Measurements from ENCODE around the gene TMEM38A.
"Not testable (repeated sequence)": the region's sequence is repeated elsewhere in the genome, so short reads cannot be mapped to it uniquely, and the experiment has no call there.

Gene TMEM38A

DNA sequence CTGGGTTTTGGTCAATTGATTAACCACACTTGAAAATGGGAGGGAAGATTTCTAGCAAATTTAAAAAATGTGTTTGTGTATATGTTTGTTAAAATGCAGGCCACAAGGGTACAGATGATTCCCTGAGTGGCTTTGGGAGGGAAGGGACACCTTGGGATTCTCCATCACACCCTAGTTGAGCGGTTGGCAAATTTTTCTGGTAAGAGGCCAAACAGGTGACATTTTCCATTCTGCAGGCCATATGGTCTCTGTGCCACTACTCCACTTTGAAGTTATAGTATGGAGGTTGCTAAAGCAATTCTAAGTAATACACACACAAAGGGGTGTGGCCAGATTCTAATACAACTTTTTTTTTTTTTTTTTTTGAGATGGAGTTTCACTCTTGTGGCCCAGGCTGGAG is 20.0 kb upstream of the TMEM38A start:
- no peak for DNase-seq

DNA sequence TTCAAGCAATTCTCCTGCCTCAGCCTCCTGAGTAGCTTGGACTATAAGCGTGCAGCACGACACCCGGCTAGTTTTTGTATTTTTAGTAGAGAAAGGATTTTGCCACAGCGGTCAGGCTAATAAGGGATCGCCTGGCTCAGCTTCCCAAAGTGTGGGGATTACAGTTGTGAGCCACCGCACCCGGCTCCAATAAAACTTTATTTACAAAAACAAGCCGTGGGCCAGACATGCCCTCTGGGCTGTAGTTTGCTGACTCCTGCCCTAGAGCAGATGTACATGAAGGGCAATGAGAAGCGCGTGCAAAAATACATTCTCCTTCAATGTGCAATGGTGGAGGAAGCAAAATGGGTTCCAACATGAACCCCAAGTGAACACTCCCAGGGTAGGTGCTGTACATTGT is 19.2 kb upstream of the TMEM38A start:
- no peak for DNase-seq

GRCh38 chr19:16645140-16645539 is 15.8 kb upstream of the TMEM38A start:
- DNase-seq: no peak

DNA sequence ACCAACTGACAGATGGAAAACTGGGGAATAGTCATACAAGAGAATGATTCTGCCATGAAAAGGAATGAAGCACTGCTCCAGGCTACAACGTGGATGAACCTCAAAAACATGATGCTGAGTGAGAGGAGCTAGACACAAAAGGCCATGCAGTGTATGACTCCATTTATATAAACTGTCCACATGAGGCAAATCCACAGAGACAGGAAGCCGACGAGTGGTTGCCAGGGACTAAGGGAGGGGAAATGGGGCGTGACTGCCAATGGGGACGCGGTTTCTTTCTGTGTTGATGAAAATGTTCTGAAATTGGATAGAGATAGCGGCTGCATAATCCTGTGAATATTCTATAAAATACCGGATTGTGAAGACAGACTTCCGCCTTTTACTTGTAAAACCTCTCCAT is 11.2 kb upstream of the TMEM38A start:
- peak; percentile 2 to 5 for DNase-seq

DNA sequence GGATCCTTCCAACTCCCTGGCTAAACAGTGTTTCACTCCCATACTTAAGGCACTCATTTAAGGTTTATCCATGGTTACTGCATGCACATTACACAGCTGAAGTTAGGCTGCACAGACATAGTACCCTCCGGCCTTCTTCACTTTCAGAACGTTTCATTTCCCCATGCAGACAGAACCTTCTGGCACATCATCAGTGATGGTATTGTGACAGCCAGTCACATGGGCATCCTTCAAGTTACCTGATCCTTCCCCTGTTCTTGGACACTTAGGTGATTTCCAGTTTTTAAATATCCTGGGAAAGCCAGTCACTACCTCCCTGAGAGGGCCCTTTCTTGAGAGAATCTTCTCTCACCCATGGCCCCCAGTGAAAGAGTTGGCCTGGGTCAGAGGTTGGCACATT is 10.1 kb upstream of the TMEM38A start:
- DNase-seq: no peak

DNA sequence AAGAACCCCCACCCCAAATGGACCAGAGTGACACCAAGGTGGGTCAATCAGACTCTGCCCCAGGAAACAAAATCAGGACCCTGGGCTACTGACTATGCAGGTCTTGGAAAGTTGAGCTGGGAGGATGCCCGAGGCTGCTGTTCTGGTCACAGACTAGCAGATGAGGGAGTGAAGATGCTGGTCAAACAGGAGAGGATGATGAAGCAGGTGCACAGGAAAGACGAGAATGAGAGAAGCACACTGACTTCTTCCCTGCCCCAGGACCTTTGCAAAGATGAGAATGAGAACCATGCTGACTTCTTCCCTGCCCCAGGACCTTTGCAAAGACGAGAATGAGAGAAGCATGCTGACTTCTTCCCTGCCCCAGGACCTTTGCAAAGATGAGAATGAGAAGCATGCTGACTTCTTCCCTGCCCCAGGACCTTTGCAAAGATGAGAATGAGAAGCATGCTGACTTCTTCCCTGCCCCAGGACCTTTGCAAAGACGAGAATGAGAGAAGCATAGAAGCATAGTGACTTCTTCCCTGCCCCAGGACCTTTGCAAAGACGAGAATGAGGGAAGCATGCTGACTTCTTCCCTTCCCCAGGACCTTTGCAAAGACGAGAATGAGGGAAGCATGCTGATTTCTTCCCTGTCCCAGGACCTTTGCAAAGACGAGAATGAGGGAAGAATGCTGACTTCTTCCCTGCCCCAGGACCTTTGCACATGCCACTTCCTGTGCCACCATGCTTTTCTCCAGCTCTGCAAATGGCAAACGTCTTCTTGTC is 9.3 kb upstream of the TMEM38A start:
- DNase-seq: not testable (repeated sequence)

DNA sequence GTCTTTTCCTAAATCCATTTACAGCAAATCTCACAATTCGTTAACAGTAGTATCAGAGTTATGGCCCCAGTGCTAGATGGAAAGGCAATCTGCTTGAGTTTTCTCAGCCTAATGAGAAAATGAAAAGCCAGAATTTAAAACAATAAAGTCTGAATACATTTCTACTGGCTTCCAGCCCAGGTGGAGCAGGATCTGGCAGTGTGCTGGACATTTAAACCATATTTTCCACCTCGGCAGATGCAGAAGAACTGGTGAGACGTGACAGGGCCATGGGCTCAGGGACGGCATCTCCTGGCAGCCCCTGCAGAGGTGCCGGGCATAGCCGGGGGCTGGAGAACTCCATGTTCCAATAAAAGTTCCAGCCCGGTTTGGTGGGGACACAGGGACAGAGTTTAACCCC is 8.1 kb upstream of the TMEM38A start:
- no peak for DNase-seq

DNA sequence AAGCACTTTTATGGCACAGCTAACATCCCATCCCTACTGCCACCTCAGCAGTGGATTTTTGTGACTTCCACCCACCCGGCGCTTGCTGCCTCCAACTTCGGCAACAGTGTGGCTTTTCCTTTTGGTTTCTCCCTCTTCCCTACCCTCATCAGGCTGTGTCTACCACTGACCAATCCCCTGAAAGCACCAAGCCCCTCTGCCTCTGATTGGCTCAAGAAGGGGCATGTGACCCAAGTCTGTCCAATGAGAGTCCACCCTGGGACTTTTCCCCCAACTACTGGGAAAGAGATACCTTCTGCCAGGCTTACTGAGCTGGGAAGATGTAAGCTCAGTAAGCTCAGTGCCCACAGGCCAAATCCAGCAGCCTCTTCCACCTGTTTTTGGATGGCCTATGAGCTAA is 6.8 kb upstream of the TMEM38A start:
- DNase-seq: no peak

- DNase-seq: no peak
Observed at GRCh38 chr19:16654627-16655026, 6.3 kb upstream of the TMEM38A start.

- no peak for DNase-seq
Observed at GRCh38 chr19:16655727-16656126, 5.2 kb upstream of the TMEM38A start.

GRCh38 chr19:16657384-16657783 is 3.6 kb upstream of the TMEM38A start:
- DNase-seq: no peak

- DNase-seq: no peak
Observed at GRCh38 chr19:16659464-16659831, 1.5 kb upstream of the TMEM38A start.

GRCh38 chr19:16659832-16660708 is 869 bp upstream of the TMEM38A start, which contains the start of gene SMIM7:
SMIM7 (minus strand) TSS chr19:16660144; CDS start chr19:16660110, 34 bp downstream.
- DNase-seq: peak; percentile 83 to 85

DNA sequence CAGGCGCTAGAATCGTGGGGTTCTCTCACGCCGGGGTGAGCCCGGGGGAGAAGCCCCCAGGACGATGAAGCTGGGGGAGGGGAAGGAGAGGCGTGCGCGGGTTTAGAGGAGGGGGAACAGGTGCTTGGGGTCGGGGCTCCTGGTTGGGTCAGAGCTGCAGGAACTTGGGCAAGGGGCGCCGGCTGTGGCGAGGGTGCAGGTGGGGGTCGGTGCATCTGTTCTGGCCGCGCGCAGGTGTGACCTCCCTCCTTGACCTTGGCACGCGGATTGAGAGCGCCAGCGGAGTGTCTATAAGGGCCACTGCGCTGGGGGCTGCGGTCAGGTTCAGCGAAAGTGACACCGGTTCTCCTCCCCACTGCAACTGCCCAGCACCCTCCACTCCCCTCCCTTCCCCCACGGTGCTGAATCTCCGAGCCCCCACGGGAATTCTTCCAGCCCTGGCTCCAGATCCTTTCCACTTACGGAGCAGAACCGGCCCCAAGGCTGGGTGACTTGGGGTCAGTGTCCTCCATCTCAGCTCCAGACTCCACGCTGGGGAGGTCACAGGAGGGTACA is 618 bp downstream of the TMEM38A start:
- no peak for DNase-seq

- DNase-seq: no peak
Observed at GRCh38 chr19:16668176-16668575, 7.2 kb downstream of the TMEM38A start.

DNA sequence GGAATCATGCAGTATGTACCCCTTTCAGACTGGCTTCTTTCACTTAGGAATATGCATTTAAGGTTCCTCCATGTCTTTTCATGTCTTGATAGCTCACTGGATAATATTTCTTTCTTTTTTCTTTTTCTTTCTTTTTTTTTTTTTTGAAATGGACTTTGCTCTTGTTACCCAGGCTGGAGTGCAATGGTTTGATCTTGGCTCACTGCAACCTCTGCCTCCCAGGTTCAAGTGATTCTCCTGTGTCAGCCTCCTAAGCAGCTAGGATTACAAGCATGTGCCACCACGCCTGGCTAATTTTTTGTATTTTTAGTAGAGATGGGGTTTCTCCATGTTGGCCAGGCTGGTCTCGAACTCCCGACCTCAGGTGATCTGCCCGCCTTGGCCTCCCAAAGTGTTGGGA is 7.8 kb downstream of the TMEM38A start:
- not testable (repeated sequence) for DNase-seq

DNA sequence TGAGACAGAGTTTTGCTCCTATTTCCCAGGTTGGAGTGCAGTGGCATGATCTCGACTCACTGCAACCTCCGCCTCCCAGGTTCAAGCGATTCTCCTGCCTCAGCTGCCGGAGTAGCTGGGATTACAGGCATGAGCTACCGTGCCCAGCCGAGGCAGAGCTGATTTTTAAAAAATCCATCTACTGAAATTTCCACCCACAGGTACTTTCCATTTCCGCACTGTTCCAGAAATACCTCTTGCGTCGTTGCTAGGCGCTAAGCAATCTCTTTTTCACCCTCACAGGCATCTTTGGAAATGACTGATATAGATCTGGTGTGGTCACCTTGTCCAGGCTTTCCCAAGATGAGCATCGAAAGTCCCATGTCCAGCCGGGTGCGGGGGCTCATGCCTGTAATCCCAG is 9.4 kb downstream of the TMEM38A start:
- DNase-seq: no peak

- DNase-seq: no peak
Observed at GRCh38 chr19:16671652-16672274, 10.8 kb downstream of the TMEM38A start.

- DNase-seq: no peak
Observed at GRCh38 chr19:16673231-16673630, 12.3 kb downstream of the TMEM38A start.

DNA sequence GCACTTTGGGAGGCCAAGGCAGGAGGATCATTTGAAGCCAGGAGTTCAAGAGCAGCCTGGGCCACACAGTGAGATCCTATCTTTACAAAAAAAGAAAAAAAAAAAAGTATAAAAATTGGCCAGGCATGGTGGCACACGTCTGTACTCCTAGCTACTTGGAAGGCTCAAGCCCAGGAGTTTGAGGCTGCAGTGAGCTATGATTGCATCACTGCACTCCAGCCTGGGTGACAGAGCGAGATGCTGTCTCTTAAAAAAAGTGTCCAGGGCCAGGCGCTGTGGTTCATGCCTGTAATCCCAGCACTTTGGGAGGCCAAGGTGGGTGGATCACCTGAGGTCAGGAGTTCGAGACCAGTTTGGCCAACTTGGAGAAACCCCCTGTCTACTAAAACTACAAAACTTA is 12.9 kb downstream of the TMEM38A start:
- not testable (repeated sequence) for DNase-seq

DNA sequence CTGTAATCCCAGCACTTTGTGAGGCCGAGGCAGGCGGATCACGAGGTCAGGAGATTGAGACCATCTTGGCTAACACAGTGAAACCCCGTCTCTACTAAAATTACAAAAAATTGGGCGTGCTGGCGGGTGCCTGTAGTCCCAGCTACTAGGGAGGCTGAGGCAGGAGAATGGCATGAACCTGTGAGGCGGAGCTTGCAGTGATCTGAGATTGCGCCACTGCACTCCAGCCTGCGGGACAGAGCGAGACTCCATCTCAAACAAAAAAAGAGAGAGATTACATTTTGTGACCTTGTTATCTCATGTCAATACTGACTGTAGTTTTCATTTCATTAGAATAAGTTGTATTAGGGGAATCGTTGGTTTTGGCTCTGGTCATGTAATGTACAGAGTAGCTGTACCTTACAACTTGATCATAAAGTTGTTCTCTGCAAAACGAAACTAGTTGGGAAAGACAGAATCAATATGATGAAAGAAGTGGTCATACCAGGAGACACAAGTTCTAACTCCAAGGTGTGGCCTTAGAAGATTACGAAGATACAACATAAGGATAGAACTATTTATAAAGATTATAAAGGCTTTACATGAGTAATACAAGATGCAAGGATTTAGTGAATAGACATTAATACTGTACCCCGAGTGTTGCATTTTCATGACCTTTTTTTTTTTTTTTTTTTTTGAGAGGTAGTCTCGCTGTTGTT is 15.3 kb downstream of the TMEM38A start:
- no peak for DNase-seq

GRCh38 chr19:16677055-16677454 is 16.1 kb downstream of the TMEM38A start:
- no peak for DNase-seq

GRCh38 chr19:16678498-16678897 is 17.6 kb downstream of the TMEM38A start:
- no peak for DNase-seq

All from NCI-H187 (cell line).